ENCODE measurements around the gene EPB41. TPM values are rescaled to one million over a fixed set of nuclear protein-coding genes. Genes with fewer than 3 reads are reported as not detected.

The EPB41 gene
- total RNA-seq, 1 donor = 42.9 TPM

GRCh38 chr1:28877132-28877781 is 37.1 kb upstream of the EPB41 start:
- peak; percentile 88 for TF ChIP-seq CTCF (IDR thresholded peaks at IDR 0.05; ENCODE audit: insufficient read depth, low read length)
- DNase-seq (ENCODE audit: low read depth) = peak; percentile 77
- H3K4me3 ChIP-seq (ENCODE audit: low read depth, low read length) = no peak overlapping the region

GRCh38 chr1:28878796-28879195 is 35.6 kb upstream of the EPB41 start:
- TF ChIP-seq CTCF (IDR thresholded peaks at IDR 0.05; ENCODE audit: insufficient read depth, low read length) = no peak
- H3K4me3 ChIP-seq (ENCODE audit: low read depth, low read length) = no peak overlapping the region
- DNase-seq (ENCODE audit: low read depth) = no peak

DNA sequence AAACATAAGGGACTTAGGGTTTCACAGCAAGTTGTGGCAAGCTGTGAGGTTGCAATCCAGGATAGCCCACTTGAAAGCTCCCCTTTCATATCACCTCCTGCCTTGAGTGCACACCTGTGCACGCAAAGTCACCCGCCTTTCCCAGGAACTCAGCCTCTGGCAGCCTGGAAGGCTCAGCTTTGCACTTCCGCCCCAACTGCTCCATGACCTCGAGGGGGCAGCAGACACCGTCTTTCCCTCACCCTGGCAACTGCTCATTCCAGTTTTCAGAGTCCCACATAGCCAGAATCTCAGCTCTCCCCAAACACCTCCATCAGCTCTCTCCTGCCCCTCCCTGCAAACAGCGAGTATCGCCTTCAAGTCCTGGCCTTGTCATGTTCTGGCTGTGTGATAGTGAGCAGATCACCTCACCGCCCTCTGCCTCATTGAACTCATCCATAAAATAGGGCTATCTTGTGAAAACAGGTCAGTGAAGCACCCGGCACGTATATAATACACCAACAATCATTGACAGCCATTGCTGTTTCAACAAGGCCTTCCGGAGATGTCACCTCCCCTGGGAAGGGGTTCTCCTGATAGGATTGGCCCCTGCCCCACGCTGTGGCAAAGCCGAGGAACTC is 32.2 kb upstream of the EPB41 start:
- H3K4me3 ChIP-seq (ENCODE audit: low read depth, low read length) = no peak overlapping the region
- peak; percentile 93 for TF ChIP-seq CTCF (IDR thresholded peaks at IDR 0.05; ENCODE audit: insufficient read depth, low read length)

DNA sequence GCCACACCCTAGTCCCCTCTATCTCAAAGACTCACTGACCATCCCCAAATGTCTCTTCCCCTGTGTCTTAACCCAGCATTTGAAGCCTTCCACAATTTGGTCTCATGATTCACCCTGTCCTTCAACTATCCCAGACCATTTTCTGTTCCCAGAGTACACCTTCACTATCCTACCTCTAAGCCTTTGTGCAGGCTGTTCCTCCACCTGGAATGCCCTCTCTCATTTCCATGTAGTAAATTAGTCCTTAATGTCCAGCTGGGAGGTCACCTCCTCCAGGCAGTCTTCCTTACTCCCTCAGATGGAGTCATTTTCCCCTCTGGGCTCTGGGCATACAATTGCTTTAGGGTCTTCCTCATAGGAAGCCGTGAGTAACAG is 31.1 kb upstream of the EPB41 start:
- TF ChIP-seq CTCF (IDR thresholded peaks at IDR 0.05; ENCODE audit: insufficient read depth, low read length) = no peak

More for the DNA sequence above, 32.2 kb upstream of the EPB41 start:
- DNase-seq (ENCODE audit: low read depth) = peak; percentile 89

GRCh38 chr1:28885472-28885877 is 28.9 kb upstream of the EPB41 start:
- no peak for TF ChIP-seq CTCF (IDR thresholded peaks at IDR 0.05; ENCODE audit: insufficient read depth, low read length)
- no peak overlapping the region for H3K4me3 ChIP-seq (ENCODE audit: low read depth, low read length)
- no peak for DNase-seq (ENCODE audit: low read depth)

More for the DNA sequence above, 31.1 kb upstream of the EPB41 start:
- no peak for DNase-seq (ENCODE audit: low read depth)
- H3K4me3 ChIP-seq (ENCODE audit: low read depth, low read length) = no peak overlapping the region

DNA sequence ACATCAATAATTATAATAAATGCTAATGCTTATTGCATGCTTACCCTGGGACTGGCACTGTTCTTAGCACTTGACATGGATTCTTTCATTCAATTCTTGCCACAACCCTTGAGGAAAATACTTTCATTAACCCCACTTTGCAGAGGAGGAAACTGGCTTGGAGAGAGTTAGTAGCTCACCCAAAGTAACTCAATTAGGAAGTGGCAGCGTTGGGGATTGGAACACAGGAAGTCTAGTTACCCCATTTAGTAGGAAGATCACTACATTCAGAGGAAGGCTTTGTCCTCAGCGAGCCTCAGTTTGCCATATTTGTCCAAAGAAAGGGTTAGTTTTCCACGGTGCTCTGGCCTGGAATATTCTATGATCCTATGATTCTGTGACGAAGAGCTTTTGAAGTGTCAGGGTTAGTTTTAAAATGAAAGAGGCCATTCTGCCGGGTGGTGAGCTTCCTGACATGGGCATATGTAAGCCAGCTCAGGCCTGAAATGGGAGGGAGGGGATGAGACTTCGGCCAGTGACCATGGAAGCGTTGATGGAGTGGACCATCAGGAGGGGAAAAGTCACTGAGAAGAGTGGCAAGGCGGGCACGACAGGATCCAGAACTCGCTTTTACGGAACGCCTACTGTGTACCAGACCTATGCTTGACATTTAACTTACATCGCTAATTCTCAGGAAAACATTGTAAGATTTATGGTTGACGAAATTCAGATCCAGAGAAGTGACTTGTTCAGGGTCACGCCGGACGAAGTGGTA is 28.2 kb upstream of the EPB41 start:
- DNase-seq (ENCODE audit: low read depth) = no peak
- TF ChIP-seq CTCF (IDR thresholded peaks at IDR 0.05; ENCODE audit: insufficient read depth, low read length) = no peak
- H3K4me3 ChIP-seq (ENCODE audit: low read depth, low read length) = no peak overlapping the region
